Retinal pigment epithelial cell (primary cell): ENCODE measurements around the gene RIF1.

Experiments
- DNase-seq: peaks from one replicate; pipeline ENCODE4 v3.0.0-alpha.2; 2010; ENCODE audit warnings: low read depth
- H3K4me3 ChIP-seq: 2 replicates; pipeline ENCODE4 v1.5.1; 2011; ENCODE audit warnings: mild to moderate bottlenecking, low read length, control low read depth, moderate library complexity
- TF ChIP-seq, protein P1 (sequence below): conservative IDR thresholded peaks from 2 replicates; pipeline ENCODE4 v1.5.1; 2011; ENCODE audit warnings: low read depth, low read length, control low read depth, inconsistent platforms

RIF1 gene

DNA sequence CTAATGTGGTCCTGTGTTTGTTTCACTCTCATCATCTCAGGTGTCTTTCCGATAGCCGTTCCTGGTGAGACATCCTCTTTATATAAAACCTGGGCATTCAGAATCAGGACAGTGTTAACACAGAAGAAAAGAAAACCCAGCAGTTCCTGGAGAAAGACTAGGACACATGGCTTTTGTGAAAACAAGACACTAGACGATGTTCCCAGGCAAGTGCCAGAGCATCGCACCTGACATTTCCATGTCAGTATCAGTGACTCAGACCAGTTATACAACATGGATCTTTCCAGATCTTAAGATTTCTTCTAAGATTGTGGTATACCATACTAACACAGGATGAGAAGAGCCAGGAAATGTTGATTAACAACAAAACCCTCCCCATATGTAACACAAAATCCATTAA lies 96.5 kb downstream of the RIF1 start:
- no peak for DNase-seq
- TF ChIP-seq, protein P1, sequence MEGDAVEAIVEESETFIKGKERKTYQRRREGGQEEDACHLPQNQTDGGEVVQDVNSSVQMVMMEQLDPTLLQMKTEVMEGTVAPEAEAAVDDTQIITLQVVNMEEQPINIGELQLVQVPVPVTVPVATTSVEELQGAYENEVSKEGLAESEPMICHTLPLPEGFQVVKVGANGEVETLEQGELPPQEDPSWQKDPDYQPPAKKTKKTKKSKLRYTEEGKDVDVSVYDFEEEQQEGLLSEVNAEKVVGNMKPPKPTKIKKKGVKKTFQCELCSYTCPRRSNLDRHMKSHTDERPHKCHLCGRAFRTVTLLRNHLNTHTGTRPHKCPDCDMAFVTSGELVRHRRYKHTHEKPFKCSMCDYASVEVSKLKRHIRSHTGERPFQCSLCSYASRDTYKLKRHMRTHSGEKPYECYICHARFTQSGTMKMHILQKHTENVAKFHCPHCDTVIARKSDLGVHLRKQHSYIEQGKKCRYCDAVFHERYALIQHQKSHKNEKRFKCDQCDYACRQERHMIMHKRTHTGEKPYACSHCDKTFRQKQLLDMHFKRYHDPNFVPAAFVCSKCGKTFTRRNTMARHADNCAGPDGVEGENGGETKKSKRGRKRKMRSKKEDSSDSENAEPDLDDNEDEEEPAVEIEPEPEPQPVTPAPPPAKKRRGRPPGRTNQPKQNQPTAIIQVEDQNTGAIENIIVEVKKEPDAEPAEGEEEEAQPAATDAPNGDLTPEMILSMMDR: no peak
- H3K4me3 ChIP-seq: no peak overlapping the region

DNA sequence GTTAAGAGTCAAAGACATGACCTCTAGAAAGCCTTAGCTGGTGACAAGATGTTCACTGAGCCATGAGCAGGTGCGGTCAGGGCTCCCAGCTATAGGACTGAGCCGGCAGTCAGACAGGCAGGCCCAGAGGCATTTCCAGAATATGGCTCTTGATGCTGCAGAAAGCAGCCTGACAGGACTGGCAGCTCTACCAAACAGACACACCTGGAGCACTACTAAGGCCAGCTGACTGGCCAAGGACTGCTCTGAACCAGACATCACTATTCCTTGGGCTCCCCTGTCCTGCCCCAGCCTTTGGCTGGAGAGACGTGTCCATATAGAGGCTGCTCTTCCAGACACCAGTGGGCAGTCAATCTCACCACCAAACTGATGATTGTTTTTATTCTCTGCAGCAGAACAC lies 98.8 kb downstream of the RIF1 start:
- no peak for DNase-seq
- TF ChIP-seq, protein P1: no peak
- no peak overlapping the region for H3K4me3 ChIP-seq

DNA sequence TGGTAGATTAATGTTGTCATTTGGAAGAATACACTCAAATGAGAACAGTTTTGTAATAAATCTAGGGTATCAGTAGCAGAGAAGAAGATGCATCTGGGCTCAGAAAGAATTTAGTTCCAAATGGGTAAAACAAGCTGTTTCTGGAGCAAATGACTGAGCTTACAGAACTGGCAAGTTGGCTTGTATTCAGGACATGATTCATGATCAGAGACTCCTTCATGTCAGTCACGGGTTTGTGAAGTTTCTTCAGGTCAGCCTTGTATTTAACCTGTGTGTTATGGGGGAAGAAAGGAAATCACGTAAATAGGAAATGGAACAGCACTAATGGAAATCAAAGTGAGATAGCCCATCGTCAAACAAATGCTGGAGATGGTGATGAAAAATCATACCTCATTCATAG lies 109.1 kb downstream of the RIF1 start:
- no peak overlapping the region for H3K4me3 ChIP-seq
- TF ChIP-seq, protein P1: no peak
- no peak for DNase-seq

DNA sequence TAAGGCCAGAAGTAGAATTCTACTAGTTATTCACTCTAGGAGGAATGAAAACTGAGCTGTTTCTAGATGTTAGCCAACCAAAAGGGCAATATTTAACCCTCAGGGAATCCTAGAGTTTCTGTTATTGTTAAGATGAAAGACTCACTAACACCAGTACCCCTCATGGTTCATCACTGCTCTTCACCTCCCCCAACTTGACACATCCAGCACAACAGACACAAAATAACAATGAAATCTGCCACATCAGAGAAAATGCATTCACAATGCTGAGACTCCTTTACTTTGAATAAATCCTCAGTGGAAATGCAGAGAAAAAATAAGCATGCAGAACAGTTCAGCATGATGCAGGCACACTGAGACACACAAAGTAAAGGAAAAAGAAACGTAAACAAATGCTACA lies 111.3 kb downstream of the RIF1 start:
- TF ChIP-seq, protein P1: no peak
- no peak overlapping the region for H3K4me3 ChIP-seq
- DNase-seq: no peak

DNA sequence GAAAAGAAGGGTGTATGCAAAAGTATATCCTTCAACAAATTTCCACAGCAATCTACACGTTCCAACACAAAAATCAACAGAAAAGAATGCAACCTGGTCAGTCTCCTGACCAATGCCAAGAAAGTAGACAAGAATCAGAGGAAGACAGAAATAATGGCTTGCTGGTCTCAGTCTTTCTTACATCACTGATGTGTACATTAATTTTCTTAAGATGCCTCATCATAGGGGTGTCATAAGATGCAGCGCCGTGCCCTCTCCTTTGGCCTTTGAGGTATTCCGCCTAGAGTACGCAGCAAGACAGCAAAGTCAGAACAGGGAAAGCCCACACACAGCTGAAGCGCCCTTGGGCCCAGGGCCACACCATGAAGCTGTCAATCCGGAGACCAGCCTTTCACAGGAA lies 112.9 kb downstream of the RIF1 start:
- TF ChIP-seq, protein P1: no peak
- H3K4me3 ChIP-seq: no peak overlapping the region
- DNase-seq: no peak

DNA sequence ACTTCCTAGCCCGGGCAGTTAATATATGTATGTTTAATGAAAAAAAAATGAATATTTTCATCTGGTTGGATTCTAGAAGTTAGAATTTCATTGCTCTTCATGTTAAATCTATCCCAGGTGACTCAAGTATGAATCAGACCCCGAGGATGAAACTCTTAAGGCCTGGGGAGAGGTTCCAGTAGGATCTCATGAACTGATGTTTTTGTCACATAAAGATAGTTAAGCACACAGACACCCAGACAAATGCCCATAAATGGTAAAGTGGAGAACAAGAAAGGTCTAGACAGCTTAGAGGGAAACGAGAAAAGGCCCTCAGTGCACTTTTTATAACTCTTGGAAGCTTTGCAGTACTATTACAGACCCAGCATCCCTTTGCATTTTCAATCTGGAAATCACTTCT lies 114.1 kb downstream of the RIF1 start:
- no peak for DNase-seq
- TF ChIP-seq, protein P1: no peak
- no peak overlapping the region for H3K4me3 ChIP-seq

DNA sequence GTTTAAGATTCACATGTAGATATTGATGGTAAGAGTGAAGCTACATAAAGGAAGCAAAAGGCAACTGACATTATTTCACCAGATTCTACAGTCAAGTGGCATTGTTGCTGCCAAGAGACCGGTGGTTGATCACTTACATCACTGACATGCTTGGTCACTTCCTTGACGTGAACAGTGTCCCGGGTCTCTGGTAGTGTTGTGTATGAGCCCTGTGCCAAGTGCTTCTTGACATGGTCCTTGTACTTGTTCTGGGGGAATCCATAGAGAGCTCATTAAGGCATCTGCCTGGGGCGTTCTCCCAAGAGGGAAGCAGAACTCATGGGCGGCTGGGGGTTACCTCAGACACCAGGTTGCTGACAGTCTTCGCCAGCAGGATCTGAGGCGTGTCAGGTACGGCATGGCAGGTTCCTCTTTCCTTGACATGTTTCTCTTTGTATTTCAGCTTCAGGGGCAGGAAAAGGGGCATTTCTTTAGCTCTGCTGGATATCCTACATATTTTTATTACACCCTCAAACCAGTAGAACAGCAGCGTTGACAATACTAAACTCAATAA lies 116.2 kb downstream of the RIF1 start:
- DNase-seq: no peak
- TF ChIP-seq, protein P1: no peak
- no peak overlapping the region for H3K4me3 ChIP-seq
